Measurements from ENCODE around the gene OSGEP. TPM values are rescaled to one million over a fixed set of nuclear protein-coding genes. Genes with fewer than 3 reads are reported as not detected.

OSGEP gene
- total RNA-seq, 1 experiment from 2014 or later, result 50.8 TPM

- Histone ChIP-seq H3T11ph (ENCODE audit: low read length) (no peak overlapping the region), H2BK20ac (ENCODE audit: low read depth, low read length, poor library complexity, severe bottlenecking) (no peak overlapping the region), H2BK15ac (ENCODE audit: low read depth, low read length) (no peak overlapping the region), H2BK12ac (ENCODE audit: insufficient read length, low read depth, low read length) (no peak overlapping the region), H2BK120ac (ENCODE audit: low read depth, low read length, poor library complexity, severe bottlenecking) (no peak overlapping the region), H3K27ac (ENCODE audit: insufficient read length, low read depth, low read length) (no peak overlapping the region), H2BK5ac (ENCODE audit: insufficient read length, low read length) (no peak overlapping the region), H3K18ac (ENCODE audit: insufficient read length, low read depth, low read length) (no peak overlapping the region), H3K56ac (ENCODE audit: insufficient read length, low read depth, low read length) (no peak overlapping the region), H2AFZ (ENCODE audit: low read length) (no peak overlapping the region), H3K9me3 (ENCODE audit: control insufficient read depth, low read depth, low read length) (no peaks in the 10 kb centered on the region), H3K4me2 (ENCODE audit: insufficient read depth, insufficient read length, low read length) (no peak overlapping the region), H3K23me2 (ENCODE audit: insufficient read length, low read depth, low read length, poor library complexity, severe bottlenecking) (no peaks in the 10 kb centered on the region), H3K79me2 (ENCODE audit: insufficient read depth, low read length) (no peaks in the 10 kb centered on the region), H4K91ac (ENCODE audit: insufficient read length, low read depth, low read length) (no peak overlapping the region), H3K23ac (ENCODE audit: insufficient read length, low read depth, low read length) (no peak overlapping the region), H3K27me3 (ENCODE audit: insufficient read depth, low read length) (no peaks in the 10 kb centered on the region), H2AK5ac (ENCODE audit: insufficient read length, low read length) (no peak overlapping the region), H3K9ac (ENCODE audit: extremely low read depth, insufficient read length, low read length) (no peak overlapping the region), H4K8ac (replicated peaks; ENCODE audit: insufficient read length, low read depth, low read length) (no peak overlapping the region), H4K5ac (ENCODE audit: insufficient read length, low read depth, low read length) (no peak overlapping the region), H3K4me1 (ENCODE audit: insufficient read depth, low read length) (no peaks in the 10 kb centered on the region), H4K20me1 (ENCODE audit: control insufficient read depth, insufficient read depth, insufficient read length) (no peaks in the 10 kb centered on the region), H3K14ac (ENCODE audit: insufficient read depth, low read length) (no peak overlapping the region), H3K4ac (ENCODE audit: low read depth, low read length) (no peak overlapping the region), H3K79me1 (ENCODE audit: insufficient read depth, low read depth, low read length, poor library complexity, severe bottlenecking) (no peaks in the 10 kb centered on the region)
- Mint-ChIP-seq H3K4me1 (no peaks in the 10 kb centered on the region), H3K27ac (no peak overlapping the region), H3K27me3 (ENCODE audit: low read depth) (no peaks in the 10 kb centered on the region), H3K9me3 (no peaks in the 10 kb centered on the region), H3K36me3 (ENCODE audit: insufficient read depth in 1 of 3, low read depth in 3 of 3) (peaks cover 4 to 52% (median 25%) of the 10 kb centered on the region in 3 experiments; a peak in 6 of 7 replicates), H3K4me3 (no peak overlapping the region)
- DNase-seq, result no peak
- WGBS (ENCODE audit: extremely low coverage, insufficient read length, low lambda C conversion rate), result no CpG with 5 or more reads among the region's 3 CpGs
- no peak for TF ChIP-seq CTCF (conservative IDR thresholded peaks at IDR 0.05)
Measured at GRCh38 chr14:20397511-20397910, 57.1 kb downstream of the OSGEP start.

Other genes starting within 250 kb of the OSGEP start
- gene OR11H6, start 231.1 kb downstream of the OSGEP start, total RNA-seq (2021), result not detected in 2 replicates
- gene OR11H7, start 225.8 kb downstream of the OSGEP start, total RNA-seq (2021), result not detected in 2 replicates
- gene OR11H4, start 215.5 kb downstream of the OSGEP start, total RNA-seq (2021), result not detected in 2 replicates
- gene TTC5, start 148.9 kb downstream of the OSGEP start, total RNA-seq (2021), result 20.6 and 22.6 TPM in 2 replicates
- 165 and 168 TPM in 2 replicates for gene CCNB1IP1, start 121.5 kb downstream of the OSGEP start, total RNA-seq (2021)
- 25.2 and 25.4 TPM in 2 replicates for gene PARP2, start 111.2 kb downstream of the OSGEP start, total RNA-seq (2021)
- gene TEP1, start 41.3 kb downstream of the OSGEP start, total RNA-seq (2021), result 14.5 and 15.8 TPM in 2 replicates
- gene KLHL33, start 18.6 kb downstream of the OSGEP start, total RNA-seq (2021), result 0.04 TPM in 2 replicates
- gene APEX1, start 414 bp upstream of the OSGEP start, total RNA-seq (2021), result 340 and 348 TPM in 2 replicates
- gene PIP4P1, start 6.6 kb upstream of the OSGEP start, total RNA-seq (2021), result 38.5 and 41.6 TPM in 2 replicates
- 83.9 and 87.5 TPM in 2 replicates for gene PNP, start 14.6 kb upstream of the OSGEP start, total RNA-seq (2021)
- 0.81 and 0.96 TPM in 2 replicates for gene RNASE10, start 50.7 kb upstream of the OSGEP start, total RNA-seq (2021)
- not detected in 2 replicates for gene RNASE9, start 106.2 kb upstream of the OSGEP start, total RNA-seq (2021)
- not detected in 2 replicates for gene RNASE11, start 133.2 kb upstream of the OSGEP start, total RNA-seq (2021)
- not detected in 2 replicates for gene RNASE12, start 136.6 kb upstream of the OSGEP start, total RNA-seq (2021)
- not detected in 2 replicates for gene OR6S1, start 186.9 kb upstream of the OSGEP start, total RNA-seq (2021)
- gene RNASE4, start 229.7 kb upstream of the OSGEP start, total RNA-seq (2021), result not detected in 2 replicates
- 3.2 and 3.8 TPM in 2 replicates for gene ANG, start 234.0 kb upstream of the OSGEP start, total RNA-seq (2021)